ENCODE data around the gene PAQR9.

Gene PAQR9

DNA sequence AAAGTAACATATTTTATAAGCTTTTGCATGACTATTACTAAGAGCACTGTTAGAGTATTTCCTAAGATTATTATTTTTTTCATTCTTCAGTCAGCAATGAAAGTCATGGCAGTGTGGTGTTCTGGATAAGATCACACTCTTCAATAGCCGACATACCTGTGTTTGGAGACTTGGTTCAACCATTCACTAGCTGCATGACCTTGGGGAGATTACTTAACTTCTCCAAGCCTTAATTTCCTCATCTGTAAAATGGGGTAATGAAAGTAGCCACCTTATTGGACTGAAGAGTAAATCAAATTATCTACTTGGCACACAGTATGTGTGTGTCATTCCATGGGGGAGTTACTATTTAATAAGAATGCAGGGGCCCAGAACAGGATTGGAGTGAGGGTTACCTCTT is 50.0 kb downstream of the PAQR9 start:
- no peak for DNase-seq

DNA sequence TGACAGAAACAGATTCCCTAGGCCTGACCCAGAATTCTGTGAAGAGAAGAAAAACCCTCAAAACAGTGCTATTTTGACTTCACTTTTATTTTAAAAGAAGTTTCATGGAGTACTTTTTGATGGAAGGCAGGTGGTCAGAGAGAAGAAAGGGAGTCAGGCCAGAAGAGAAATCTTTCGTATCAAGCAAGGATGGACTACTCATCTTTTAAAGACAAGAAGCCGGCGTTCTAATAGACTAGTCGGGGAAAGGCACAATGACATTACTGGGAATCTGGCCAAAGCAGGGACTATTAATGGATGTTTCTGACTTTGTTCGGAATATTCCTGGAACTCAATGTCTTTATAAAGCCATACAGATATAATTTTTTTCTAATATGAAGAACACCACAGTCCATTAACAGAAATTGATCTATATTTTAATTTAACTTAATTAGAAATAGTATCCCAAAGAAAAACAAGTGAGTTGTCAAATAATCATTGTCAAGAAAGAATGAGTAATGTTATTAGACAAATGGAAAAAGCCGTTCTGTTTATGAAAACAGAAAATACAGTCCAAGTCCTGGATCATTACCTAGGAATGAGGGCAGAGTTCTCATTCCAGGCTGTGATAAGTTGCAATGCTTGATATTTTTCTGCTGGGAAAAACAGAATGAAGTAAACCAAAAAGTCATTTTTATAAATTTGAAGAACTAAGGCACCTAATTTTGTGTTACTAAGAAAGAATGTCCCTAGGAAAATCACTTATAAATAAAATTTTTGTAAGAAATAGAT is 50.9 kb downstream of the PAQR9 start:
- DNase-seq, result no peak
